Lung microvascular endothelial cell (primary cell): ENCODE results near the gene ASTN2. TPM values are rescaled to one million over a fixed set of nuclear protein-coding genes. Genes with fewer than 3 reads are reported as not detected.
A peak's percentile ranks its signal among the peaks of the same experiment; 100 is the strongest.

Source experiments
- DNase-seq, 2 donors: peaks; one replicate each; pipeline versions ENCODE4 v3.0.0 to v3.0.0-alpha.2; 2010; ENCODE audit warnings: low read depth in 2 of 2
- total RNA-seq: library from RNA; depleted of rRNA; stranded (reverse); fragments of >200 nt; gene quantifications from 2 replicates; pipeline ENCODE4 v1.2.1, GENCODE V29; 2014

The ASTN2 gene
- total RNA-seq, 1 donor from 2014 or later = 0.99 TPM

DNA sequence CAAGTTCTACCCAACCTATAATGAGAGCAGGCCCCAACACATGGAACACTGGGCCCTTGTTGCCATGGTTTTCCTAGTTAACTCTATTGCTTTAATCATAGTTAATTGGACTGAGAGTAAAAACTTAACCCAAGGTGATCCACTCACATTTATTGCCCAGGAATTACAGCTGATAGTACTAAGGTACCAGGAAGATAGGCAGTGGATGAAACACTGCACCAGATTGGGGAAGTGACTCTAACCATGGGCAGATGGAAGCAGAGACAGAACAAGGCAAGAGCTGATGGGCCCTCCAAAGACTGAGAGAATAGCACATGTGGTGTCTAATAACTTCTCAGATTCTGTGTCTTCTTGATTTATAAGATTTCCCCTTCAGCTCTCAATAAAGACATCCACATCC, 873.5 kb downstream of the ASTN2 start:
- no peak for DNase-seq

- no peak for DNase-seq
Observed at GRCh38 chr9:116539549-116539948, 875.3 kb downstream of the ASTN2 start.

- no peak for DNase-seq
Observed at GRCh38 chr9:116525611-116526010, 889.2 kb downstream of the ASTN2 start.

DNA sequence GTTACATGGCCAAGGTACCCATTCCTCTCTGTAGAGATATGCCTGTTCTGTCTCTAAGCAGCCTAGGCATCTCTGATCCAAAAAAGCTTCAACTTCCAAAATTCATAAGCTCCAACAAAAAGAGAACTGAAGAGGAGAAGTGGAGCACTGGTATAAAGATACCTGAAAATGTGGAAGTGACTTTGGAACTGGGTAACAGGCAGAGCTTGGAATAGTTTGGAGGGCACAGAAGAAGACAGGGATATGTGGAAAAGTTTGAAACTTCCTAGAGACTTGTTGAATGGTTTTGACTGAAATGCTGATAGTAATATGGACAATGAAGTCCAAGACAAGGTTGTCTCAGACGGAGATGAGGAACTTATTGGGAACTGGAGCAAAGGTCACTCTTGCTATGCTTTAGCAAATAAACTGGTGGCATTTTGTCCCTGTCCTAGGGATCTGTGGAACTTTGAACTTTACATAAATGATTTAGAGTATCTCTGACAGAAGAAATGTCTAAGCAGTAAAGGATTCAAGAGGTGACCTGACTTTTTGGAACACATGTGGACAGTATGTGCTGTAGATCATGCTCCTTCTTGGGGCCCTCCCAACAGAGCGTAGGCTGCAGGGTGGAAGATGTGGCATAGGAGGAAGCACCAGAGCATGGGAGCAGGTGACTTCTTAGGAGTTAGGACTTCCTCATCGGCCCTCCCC, 889.9 kb downstream of the ASTN2 start:
- no peak for DNase-seq

DNA sequence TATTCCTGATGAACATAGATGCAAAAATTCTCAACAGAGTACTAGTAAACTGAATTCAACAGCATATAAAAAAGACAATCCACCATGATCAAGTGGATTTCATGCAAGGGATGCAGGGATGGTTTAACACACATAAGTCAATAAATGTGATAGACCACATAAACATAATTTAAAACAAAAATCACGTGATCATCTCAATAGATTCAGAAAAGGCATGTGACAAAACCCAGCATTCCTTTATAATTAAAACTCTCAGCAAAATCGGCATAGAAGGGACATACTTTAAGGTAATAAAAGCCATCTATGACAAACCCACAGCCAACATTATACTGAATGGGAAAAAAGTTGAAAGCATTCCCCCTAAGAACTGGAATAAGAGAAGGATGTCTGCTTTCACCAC, 894.6 kb downstream of the ASTN2 start:
- DNase-seq = no peak

DNA sequence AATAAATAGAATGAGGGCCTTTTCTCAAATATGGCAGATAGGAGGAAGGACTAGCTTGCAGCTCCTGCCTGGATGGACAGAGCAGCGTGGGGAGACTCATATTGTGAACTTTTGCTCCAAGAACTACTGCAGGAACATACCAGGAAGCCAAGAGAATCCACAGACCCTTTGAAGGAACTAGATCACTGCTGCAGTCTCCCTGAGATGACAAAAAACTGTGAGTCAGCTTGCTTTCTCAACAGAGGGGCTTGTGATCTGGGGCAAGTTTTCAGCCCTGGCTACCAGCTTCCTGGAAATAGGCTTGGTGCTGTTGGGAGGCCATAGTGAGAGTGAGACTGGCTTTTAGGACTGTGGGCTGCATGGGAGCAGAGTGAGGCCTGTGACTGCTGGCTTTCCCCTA, 898.4 kb downstream of the ASTN2 start:
- DNase-seq = no peak

- DNase-seq = no peak
Observed at GRCh38 chr9:116515541-116515940, 899.3 kb downstream of the ASTN2 start.

DNA sequence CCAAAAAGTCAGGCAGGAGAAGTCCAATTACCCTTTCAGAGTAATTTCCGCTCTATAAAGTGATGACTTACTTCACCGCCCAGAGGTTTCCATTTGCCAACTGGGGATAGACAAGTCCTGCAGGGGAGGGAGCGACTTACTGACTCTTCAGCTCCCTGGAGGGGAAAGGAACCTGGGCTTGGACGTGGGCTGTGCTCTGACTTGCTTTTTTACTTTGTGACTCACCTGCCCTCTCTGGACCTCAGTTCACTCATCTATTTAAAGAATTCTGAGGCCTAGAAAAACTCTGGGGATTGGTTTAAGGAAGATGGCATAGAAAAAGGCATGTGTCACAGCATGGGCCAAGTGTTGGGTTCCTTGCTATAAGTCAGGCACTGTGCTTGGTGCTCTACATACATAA, 908.2 kb downstream of the ASTN2 start:
- no peak for DNase-seq

GRCh38 chr9:116504893-116505480, 909.9 kb downstream of the ASTN2 start:
- no peak for DNase-seq

DNA sequence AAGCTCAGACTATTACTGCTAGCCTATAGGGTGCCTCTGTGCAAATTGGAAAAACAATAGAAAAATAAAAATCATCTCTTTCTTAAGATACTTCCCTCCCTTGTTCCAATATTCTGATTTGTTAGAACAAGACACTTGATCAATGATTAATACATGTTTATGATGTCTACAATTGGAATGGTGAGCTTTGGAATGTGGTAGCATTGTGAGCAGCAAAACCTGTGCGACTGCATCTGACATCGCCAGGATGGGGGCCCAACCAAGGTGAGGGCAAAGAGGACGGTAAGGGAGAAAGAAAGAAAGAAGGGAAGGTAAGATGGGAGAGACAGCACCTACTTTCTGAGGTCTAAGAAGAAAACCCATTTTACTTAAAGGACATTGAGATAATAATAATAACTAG, 910.8 kb downstream of the ASTN2 start:
- no peak for DNase-seq

GRCh38 chr9:116502746-116503145, 912.1 kb downstream of the ASTN2 start:
- DNase-seq = no peak

- DNase-seq = no peak
Observed at GRCh38 chr9:116501871-116502270, 913.0 kb downstream of the ASTN2 start.

DNA sequence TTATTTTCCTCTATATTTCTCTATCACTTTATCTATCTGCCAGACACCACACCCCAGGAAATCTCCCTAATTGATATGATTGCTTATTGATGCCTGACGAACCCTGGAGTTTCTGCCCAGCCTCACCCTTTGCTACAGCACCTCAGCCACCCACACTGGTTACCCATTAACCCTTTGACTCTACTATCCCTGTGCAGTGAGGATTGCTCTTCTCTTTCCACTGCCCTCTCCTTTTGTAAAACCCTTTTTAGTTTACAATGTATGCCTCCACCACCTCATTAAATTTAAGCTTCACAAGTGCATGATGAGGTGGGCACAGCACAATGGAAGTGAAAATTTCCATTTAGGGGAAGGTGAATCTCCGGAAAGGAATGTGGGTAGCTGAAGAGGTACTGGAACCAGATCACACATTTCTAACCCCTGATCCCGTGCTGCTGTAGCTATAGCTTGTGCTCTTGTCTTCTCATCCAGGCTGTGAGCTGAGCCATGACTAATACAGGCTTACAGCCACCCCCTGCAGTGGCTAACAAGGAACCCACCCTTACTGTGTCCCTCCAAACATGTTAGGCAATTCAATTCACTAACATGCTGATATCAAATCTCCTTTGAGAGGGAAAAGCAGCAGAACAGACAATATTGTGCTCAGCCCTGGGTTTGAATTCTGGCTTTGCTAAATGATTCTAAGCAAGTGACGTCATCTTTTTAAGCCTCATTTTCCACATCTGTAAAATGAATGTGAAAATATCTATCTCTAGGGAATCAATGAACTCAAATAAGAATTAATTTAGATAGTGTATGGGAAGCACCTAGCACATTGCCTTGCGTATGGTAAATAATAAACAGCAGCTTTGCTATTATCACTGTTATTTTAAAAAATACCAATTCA, 914.6 kb downstream of the ASTN2 start:
- DNase-seq = no peak

GRCh38 chr9:116499434-116499833, 915.4 kb downstream of the ASTN2 start:
- DNase-seq = no peak

- no peak for DNase-seq
Observed at GRCh38 chr9:116497095-116497890, 917.6 kb downstream of the ASTN2 start.

DNA sequence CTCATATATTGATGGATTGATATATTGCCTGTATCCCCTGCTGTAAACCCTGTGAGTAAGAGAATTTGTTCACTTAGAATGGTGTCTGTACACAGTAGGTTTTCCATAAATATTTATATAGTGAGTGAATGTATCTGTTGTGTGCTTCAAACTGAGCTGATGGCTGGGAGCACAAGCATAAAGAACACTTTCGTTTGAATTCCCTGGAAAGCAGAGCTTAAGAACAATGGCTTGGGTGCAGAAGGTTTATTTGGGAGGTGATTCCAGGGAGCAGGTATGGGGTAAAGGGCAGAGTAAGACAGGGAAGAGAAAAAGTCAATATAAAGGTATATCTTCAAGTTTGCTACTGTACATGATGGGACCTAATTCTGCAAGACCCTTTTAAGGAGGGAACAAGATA, 918.7 kb downstream of the ASTN2 start:
- DNase-seq = no peak

- no peak for DNase-seq
Observed at GRCh38 chr9:116495725-116496124, 919.1 kb downstream of the ASTN2 start.

DNA sequence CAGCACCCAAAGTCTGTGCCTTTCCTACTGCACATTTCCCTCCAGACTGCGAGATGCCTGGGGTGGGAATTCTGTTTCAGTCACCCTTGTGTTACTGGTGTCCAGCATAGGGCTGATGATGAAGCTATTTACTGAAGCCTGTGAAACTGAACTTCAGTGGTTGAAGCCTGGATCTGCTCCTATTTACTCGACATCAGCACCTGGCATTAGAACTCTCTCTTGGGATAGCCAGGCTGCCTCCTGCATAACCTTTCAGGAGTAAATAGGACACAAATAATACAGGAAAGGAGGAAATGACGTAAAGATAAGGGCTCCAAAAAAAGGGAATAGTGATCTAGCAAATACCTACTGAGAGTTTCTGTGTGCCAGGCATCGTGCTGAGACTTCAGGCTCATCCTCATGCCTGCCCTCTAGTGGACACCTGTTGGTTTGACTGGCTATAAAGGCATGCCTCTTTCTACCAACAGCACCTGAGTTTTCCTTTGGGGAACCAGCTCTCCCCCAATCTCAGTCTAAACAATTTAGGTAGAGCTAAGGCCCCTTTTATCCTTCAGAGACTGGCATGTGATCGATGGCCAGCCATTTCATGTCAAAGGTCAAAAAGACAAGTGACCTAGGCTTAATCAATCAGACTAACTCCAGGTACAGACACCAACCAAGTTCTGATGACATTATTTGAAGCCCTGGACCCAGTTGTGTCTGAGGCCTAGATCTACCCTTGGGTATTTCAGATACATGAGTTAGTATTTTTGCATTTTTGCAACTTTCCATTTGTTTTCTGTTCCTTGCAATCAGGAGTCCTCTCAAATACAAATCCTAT, 919.8 kb downstream of the ASTN2 start:
- DNase-seq = peak; percentile 1 to 5

GRCh38 chr9:116493183-116493860, 921.5 kb downstream of the ASTN2 start:
- no peak for DNase-seq

DNA sequence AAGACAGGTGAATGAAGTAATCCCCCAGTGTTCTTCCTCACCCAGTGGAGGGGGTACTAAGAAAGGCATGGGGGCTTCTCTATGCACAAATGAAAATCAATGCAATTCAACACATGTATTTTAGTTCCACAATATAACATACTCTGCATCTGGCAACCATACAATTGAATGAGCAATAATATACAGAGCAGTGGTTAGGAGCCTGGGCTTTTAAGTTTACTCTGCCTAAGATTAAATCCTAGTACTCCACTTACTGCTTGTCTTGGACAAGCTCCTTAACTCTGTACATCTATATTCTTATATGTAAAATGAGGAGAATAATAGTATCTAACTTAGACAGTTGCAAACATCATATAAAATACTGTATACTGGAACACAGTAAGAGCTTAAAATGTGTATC, 923.2 kb downstream of the ASTN2 start:
- no peak for DNase-seq
